HG02943 (cell line): ENCODE measurements around the gene LHFPL3.
"Not testable (repeated sequence)": the region's sequence is repeated elsewhere in the genome, so short reads cannot be mapped to it uniquely, and the experiment has no call there.

Experiments used
- ATAC-seq: cut with Tn5 transposase; IDR thresholded peaks from one replicate; pipeline ENCODE4 v1.9.1; 2021; ENCODE audit warnings: mild to moderate bottlenecking, low read depth, moderate library complexity; ENCODE audit not compliant: unreplicated experiment

The LHFPL3 gene

GRCh38 chr7:104661575-104661974, 333.2 kb downstream of the LHFPL3 start:
- ATAC-seq, result no peak

GRCh38 chr7:104664648-104665047, 336.2 kb downstream of the LHFPL3 start:
- no peak for ATAC-seq

- ATAC-seq, result no peak
These were observed 349.2 kb downstream of the LHFPL3 start for GRCh38 chr7:104677587-104677986.

- ATAC-seq, result no peak
These were observed 350.7 kb downstream of the LHFPL3 start for GRCh38 chr7:104679085-104679484.

- no peak for ATAC-seq
These were observed 357.9 kb downstream of the LHFPL3 start for GRCh38 chr7:104686286-104686685.

GRCh38 chr7:104694710-104695109, 366.3 kb downstream of the LHFPL3 start:
- ATAC-seq, result no peak

GRCh38 chr7:104695563-104695962, 367.2 kb downstream of the LHFPL3 start:
- no peak for ATAC-seq

- ATAC-seq, result no peak
These were observed 371.9 kb downstream of the LHFPL3 start for GRCh38 chr7:104700336-104700735.

GRCh38 chr7:104721027-104721426, 392.6 kb downstream of the LHFPL3 start:
- ATAC-seq, result not testable (repeated sequence)

GRCh38 chr7:104723001-104723400, 394.6 kb downstream of the LHFPL3 start:
- ATAC-seq, result no peak

- ATAC-seq, result no peak
These were observed 430.1 kb downstream of the LHFPL3 start for GRCh38 chr7:104758504-104758903.

- ATAC-seq, result no peak
These were observed 433.5 kb downstream of the LHFPL3 start for GRCh38 chr7:104761892-104762291.

- no peak for ATAC-seq
These were observed 438.7 kb downstream of the LHFPL3 start for GRCh38 chr7:104767113-104767512.

GRCh38 chr7:104767826-104768536, 439.6 kb downstream of the LHFPL3 start:
- no peak for ATAC-seq

GRCh38 chr7:104772405-104773345, 444.3 kb downstream of the LHFPL3 start:
- ATAC-seq, result no peak

- no peak for ATAC-seq
These were observed 445.4 kb downstream of the LHFPL3 start for GRCh38 chr7:104773796-104774195.

GRCh38 chr7:104775531-104775930, 447.1 kb downstream of the LHFPL3 start:
- no peak for ATAC-seq

GRCh38 chr7:104777301-104777800, 448.9 kb downstream of the LHFPL3 start:
- ATAC-seq, result no peak

- ATAC-seq, result no peak
These were observed 451.5 kb downstream of the LHFPL3 start for GRCh38 chr7:104779888-104780287.

- ATAC-seq, result no peak
These were observed 456.3 kb downstream of the LHFPL3 start for GRCh38 chr7:104784686-104785085.

GRCh38 chr7:104789780-104790179, 461.4 kb downstream of the LHFPL3 start:
- ATAC-seq, result no peak
